SU-DHL-6 (cell line): ENCODE results near the gene U2AF2.

ENCODE experiments used
- H2AFZ ChIP-seq: fragments of 200-600 bp; sonication (generic); 2 replicates; pipeline ENCODE4 v1.6.1; 2014; ENCODE audit warnings: low read depth, mild to moderate bottlenecking, moderate library complexity, mixed read lengths, antibody characterized with exemption, low read length; ENCODE audit not compliant: severe bottlenecking
- H3F3A ChIP-seq: fragments of 200-600 bp; shearing (Covaris generic); 2 replicates; pipeline ENCODE4 v1.6.0; 2016; ENCODE audit warnings: antibody characterized with exemption, mild to moderate bottlenecking; ENCODE audit not compliant: insufficient read depth
- H3K27ac ChIP-seq: fragments of 200-600 bp; sonication (generic); 2 replicates; pipeline ENCODE4 v1.5.1; 2016; ENCODE audit warnings: low read depth, mild to moderate bottlenecking, low read length, moderate library complexity, mixed read lengths
- H3K27me3 ChIP-seq: fragments of 200-600 bp; sonication (generic), shearing (Covaris generic); 2 replicates; pipeline ENCODE4 v1.6.0; 2014; ENCODE audit warnings: mild to moderate bottlenecking, low read length
- H3K36me3 ChIP-seq: fragments of 200-600 bp; sonication (generic); 2 replicates; pipeline ENCODE4 v1.6.1; 2014; ENCODE audit warnings: mild to moderate bottlenecking, low read length, mixed read lengths
- H3K4me2 ChIP-seq: fragments of 300-600, 200-600 bp; shearing (Covaris generic), sonication (generic); 2 replicates; pipeline ENCODE4 v1.6.0; 2014; ENCODE audit warnings: low read length, low read depth, mild to moderate bottlenecking; ENCODE audit not compliant: poor library complexity, severe bottlenecking
- H3K4me3 ChIP-seq: fragments of 200-600 bp; sonication (generic); 2 replicates; pipeline ENCODE4 v1.5.1; 2014; ENCODE audit warnings: antibody characterized with exemption, low read length, mild to moderate bottlenecking, mixed read lengths; ENCODE audit not compliant: insufficient read depth, poor library complexity, severe bottlenecking
- H3K79me2 ChIP-seq: fragments of 200-600 bp; sonication (generic); 2 replicates; pipeline ENCODE4 v1.6.1; 2014; ENCODE audit warnings: mild to moderate bottlenecking, low read length, moderate library complexity; ENCODE audit not compliant: insufficient read depth
- H3K9ac ChIP-seq: fragments of 200-600 bp; sonication (generic); 2 replicates; pipeline ENCODE4 v1.7.0; 2014; ENCODE audit warnings: mild to moderate bottlenecking, low read length
- H3K9me2 ChIP-seq: fragments of 200-600 bp; sonication (generic); replicated peaks from 2 replicates; pipeline ENCODE4 v1.6.1; 2014; ENCODE audit warnings: low read length; ENCODE audit not compliant: insufficient read depth
- H3K9me3 ChIP-seq: fragments of 200-600 bp; sonication (generic); 2 replicates; pipeline ENCODE4 v1.6.1; 2014; ENCODE audit warnings: low read length, mixed read lengths; ENCODE audit not compliant: insufficient read depth
- H4K20me1 ChIP-seq: fragments of 200-600 bp; sonication (generic); 2 replicates; pipeline ENCODE4 v1.6.1; 2014; ENCODE audit warnings: low read depth, mild to moderate bottlenecking, antibody characterized with exemption, low read length, moderate library complexity, mixed read lengths
- CTCF ChIP-seq: fragments of 200-600 bp; sonication (generic); IDR thresholded peaks from one replicate; pipeline ENCODE4 v1.5.1; 2017; ENCODE audit warnings: antibody characterized with exemption, mild to moderate bottlenecking, low read length, moderate library complexity; ENCODE audit not compliant: insufficient read depth, poor library complexity, severe bottlenecking
- EZH2phosphoT487 ChIP-seq: fragments of 200-600 bp; sonication (generic), shearing (Covaris generic); conservative IDR thresholded peaks from 2 replicates; pipeline ENCODE4 v1.6.1; 2018; ENCODE audit warnings: mild to moderate bottlenecking, antibody characterized with exemption, low read length, moderate library complexity, mixed read lengths

U2AF2 gene

DNA sequence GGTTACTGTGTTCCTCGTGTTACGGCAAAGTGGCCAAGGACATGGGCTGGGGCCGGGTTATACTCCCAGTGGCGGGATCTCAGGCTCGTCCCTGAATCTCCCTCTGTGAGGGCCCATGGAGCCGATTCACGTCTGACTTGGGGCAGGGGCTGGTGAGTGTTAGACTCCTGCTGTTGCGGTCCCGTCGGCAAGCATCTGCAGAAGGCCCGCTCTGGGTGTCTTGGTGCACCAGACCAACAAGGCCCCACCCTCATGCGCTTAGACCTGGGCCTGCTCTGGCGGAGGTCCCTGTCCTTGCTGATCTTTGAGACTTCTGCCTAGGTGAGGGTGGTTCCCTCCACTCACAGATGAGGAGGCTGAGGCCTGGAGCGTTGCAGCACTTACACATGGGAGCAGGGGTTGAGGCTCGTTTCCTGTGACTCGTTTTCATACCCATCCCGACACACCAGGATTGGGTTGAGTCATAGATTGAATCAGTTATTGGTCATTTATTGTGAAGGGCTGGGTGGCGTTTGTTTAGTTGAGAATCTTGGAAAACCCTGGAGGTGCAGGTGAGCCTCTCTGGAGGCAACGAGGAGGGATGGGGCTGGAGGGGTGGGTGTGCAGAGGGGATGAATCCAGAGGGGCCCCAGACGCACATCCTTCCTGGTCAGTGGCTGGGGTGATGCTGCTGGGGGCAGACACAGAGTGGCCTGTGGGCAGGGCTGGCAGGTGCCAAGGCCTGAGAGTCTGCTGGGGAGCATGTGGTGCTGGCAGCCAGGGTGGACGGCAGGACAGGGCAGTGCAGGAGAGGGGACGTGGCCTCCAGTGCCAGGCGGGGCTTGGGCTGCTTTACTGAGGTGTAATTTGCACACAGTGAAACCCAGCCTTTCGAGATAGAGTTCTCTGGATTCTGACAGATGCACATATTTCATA is 24.8 kb downstream of the U2AF2 start:
- H3K9me3 ChIP-seq = no peaks in the 10 kb centered on the region
- no peak overlapping the region for H3K9ac ChIP-seq
- no peaks in the 10 kb centered on the region for H3K27me3 ChIP-seq
- no peak overlapping the region for H3K4me2 ChIP-seq
- TF ChIP-seq CTCF (no peak), EZH2phosphoT487 (no peak)
- H3K9me2 ChIP-seq = no peaks in the 10 kb centered on the region
- no peak overlapping the region for H3K4me3 ChIP-seq
- peaks cover 85% of the 10 kb centered on the region for H3K79me2 ChIP-seq
- H3K36me3 ChIP-seq = peaks cover 7% of the 10 kb centered on the region; the same call in 1 of the 2 replicates
- no peak overlapping the region for H2AFZ ChIP-seq
- no peaks in the 10 kb centered on the region; the same call in 1 of the 2 replicates for H4K20me1 ChIP-seq
- H3F3A ChIP-seq = peaks cover 34% of the 10 kb centered on the region
- H3K27ac ChIP-seq = no peak overlapping the region

DNA sequence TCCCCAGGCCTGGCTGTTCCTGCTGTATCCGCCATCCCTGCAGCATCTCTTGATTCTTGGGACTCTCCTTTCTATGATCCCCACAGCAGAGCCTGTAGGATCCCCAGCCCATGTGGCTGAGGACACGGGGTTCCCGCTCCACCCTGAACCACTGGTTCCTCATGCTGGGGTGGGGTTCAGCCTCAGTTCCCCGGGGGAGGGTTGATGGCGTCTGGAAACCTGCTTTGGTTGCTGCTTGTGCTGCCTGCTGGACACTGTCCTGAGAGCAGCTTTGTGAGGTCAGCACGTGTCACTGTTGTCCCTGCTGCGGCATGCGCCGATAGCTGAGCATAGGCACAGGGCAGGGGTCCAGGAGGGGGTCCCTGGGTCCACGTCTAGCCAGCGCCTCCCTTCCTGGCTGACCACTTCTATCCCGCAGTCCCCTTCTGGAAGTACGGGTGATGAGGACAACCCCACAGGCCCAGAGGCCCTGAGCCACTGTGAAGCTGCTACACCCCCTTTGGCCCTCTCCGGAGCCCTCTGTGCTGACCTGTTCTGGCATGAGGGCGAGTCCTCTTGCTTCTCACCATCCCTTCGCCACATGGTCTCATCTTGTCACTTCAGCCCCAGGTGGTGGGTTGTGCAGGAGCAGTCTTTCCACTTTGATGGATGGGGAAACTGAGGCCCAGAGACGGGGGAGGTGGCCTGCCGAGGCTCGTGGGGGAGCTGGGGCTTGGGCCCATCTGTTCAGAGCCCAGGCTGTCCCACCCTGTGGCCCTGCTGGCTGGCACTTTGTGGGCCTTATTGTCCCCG is 25.7 kb downstream of the U2AF2 start:
- peaks cover 7% of the 10 kb centered on the region; the same call in 1 of the 2 replicates for H3K36me3 ChIP-seq
- H3K4me3 ChIP-seq = no peak overlapping the region
- no peak overlapping the region for H2AFZ ChIP-seq
- H3K9me2 ChIP-seq = no peaks in the 10 kb centered on the region
- no peak overlapping the region for H3K9ac ChIP-seq
- H3K79me2 ChIP-seq = peaks cover 88% of the 10 kb centered on the region
- H4K20me1 ChIP-seq = no peaks in the 10 kb centered on the region; the same call in 1 of the 2 replicates
- H3F3A ChIP-seq = peaks cover 34% of the 10 kb centered on the region
- no peaks in the 10 kb centered on the region for H3K27me3 ChIP-seq
- TF ChIP-seq EZH2phosphoT487 = no peak
- TF ChIP-seq CTCF = no peak
- H3K4me2 ChIP-seq = no peak overlapping the region
- no peaks in the 10 kb centered on the region for H3K9me3 ChIP-seq
- no peak overlapping the region for H3K27ac ChIP-seq

GRCh38 chr19:55681131-55682092 is 26.6 kb downstream of the U2AF2 start:
- Histone ChIP-seq H3K9me2 (no peaks in the 10 kb centered on the region), H2AFZ (no peak overlapping the region), H3K9ac (no peak overlapping the region), H4K20me1 (no peaks in the 10 kb centered on the region; the same call in 1 of the 2 replicates), H3K79me2 (peaks cover 87% of the 10 kb centered on the region), H3K9me3 (no peaks in the 10 kb centered on the region), H3K4me3 (no peak overlapping the region), H3K27ac (no peak overlapping the region), H3F3A (peaks cover 28% of the 10 kb centered on the region), H3K4me2 (no peak overlapping the region), H3K36me3 (peaks cover 7% of the 10 kb centered on the region; the same call in 1 of the 2 replicates), H3K27me3 (no peaks in the 10 kb centered on the region)
- TF ChIP-seq EZH2phosphoT487 (no peak), CTCF (no peak)
